Loucy (cell line): ENCODE results near the gene HNRNPUL2.
A peak's percentile ranks its signal among the peaks of the same experiment; 100 is the strongest.

Experiments used
- H2AFZ ChIP-seq: fragments of 200-600 bp; sonication (generic); 2 replicates; pipeline ENCODE4 v1.6.0; 2016; ENCODE audit warnings: antibody characterized with exemption, mild to moderate bottlenecking, low read length, moderate library complexity
- H3F3A ChIP-seq: fragments of 200-600 bp; 2 replicates; pipeline ENCODE4 v1.6.0; 2016; ENCODE audit warnings: antibody characterized with exemption, low read depth, mild to moderate bottlenecking
- H3K27me3 ChIP-seq: fragments of 200-600 bp; sonication (generic); 2 replicates; pipeline ENCODE4 v1.6.1; 2014; ENCODE audit warnings: low read length, mild to moderate bottlenecking; ENCODE audit not compliant: insufficient read depth, poor library complexity, severe bottlenecking
- H3K36me3 ChIP-seq: fragments of 200-600 bp; sonication (generic); 2 replicates; pipeline ENCODE4 v1.6.1; 2016; ENCODE audit warnings: low read length; ENCODE audit not compliant: insufficient read depth
- H3K4me1 ChIP-seq: fragments of 200-600 bp; sonication (generic); 2 replicates; pipeline ENCODE4 v1.5.1; 2014; ENCODE audit warnings: low read length, mild to moderate bottlenecking; ENCODE audit not compliant: insufficient read depth, poor library complexity, severe bottlenecking
- H3K4me2 ChIP-seq: fragments of 200-600 bp; sonication (generic); 2 replicates; pipeline ENCODE4 v1.6.0; 2014; ENCODE audit warnings: antibody characterized with exemption, low read length, low read depth, mild to moderate bottlenecking; ENCODE audit not compliant: poor library complexity, severe bottlenecking
- H3K4me3 ChIP-seq: fragments of 200-600 bp; sonication (generic); 2 replicates; pipeline ENCODE4 v1.5.1; 2014; ENCODE audit warnings: low read length, mild to moderate bottlenecking, mixed read lengths; ENCODE audit not compliant: poor library complexity, severe bottlenecking
- H3K79me2 ChIP-seq: fragments of 200-600 bp; sonication (generic); 2 replicates; pipeline ENCODE4 v1.6.1; 2014; ENCODE audit warnings: low read length; ENCODE audit not compliant: insufficient read depth
- H3K9ac ChIP-seq: fragments of 200-600 bp; sonication (generic); 2 replicates; pipeline ENCODE4 v1.6.0; 2014; ENCODE audit warnings: mild to moderate bottlenecking, low read depth, low read length, moderate library complexity; ENCODE audit not compliant: poor library complexity, severe bottlenecking
- H3K9me2 ChIP-seq: fragments of 200-600 bp; sonication (generic); replicated peaks from 2 replicates; pipeline ENCODE4 v1.6.1; 2016; ENCODE audit warnings: low read depth, low read length, mixed read lengths
- H3K9me3 ChIP-seq: fragments of 200-600 bp; sonication (generic); 2 replicates; pipeline ENCODE4 v1.6.1; 2014; ENCODE audit warnings: mild to moderate bottlenecking, antibody characterized with exemption, low read length, low read depth; ENCODE audit not compliant: insufficient read depth
- H4K20me1 ChIP-seq: fragments of 200-600 bp; sonication (generic); 2 replicates; pipeline ENCODE4 v1.6.0; 2014; ENCODE audit warnings: antibody characterized with exemption, low read length, mild to moderate bottlenecking; ENCODE audit not compliant: insufficient read depth, poor library complexity, severe bottlenecking
- CTCF ChIP-seq: fragments of 200-600 bp; sonication (generic); conservative IDR thresholded peaks from 2 replicates; pipeline ENCODE4 v1.5.1; 2014; ENCODE audit warnings: mild to moderate bottlenecking, antibody characterized with exemption, low read length
- EZH2phosphoT487 ChIP-seq: fragments of 200-600 bp; IDR thresholded peaks from 2 replicates; pipeline ENCODE4 v1.6.1; 2018; ENCODE audit warnings: antibody characterized with exemption, mild to moderate bottlenecking, moderate library complexity, borderline replicate concordance

The HNRNPUL2 gene

GRCh38 chr11:62678433-62678769 lies 48.9 kb downstream of the HNRNPUL2 start:
- TF ChIP-seq EZH2phosphoT487: no peak
- no peak for TF ChIP-seq CTCF
- Histone ChIP-seq H3K9me2 (no peaks in the 10 kb centered on the region), H3K4me2 (peak overlapping the region; percentile 85), H3F3A (no peaks in the 10 kb centered on the region), H4K20me1 (peaks cover 22% of the 10 kb centered on the region), H3K27me3 (no peaks in the 10 kb centered on the region), H3K79me2 (peaks cover 45% of the 10 kb centered on the region), H3K4me3 (peak overlapping the region; percentile 91), H3K4me1 (peaks cover 18% of the 10 kb centered on the region), H3K36me3 (no peaks in the 10 kb centered on the region; the same call in 1 of the 2 replicates), H3K9me3 (no peaks in the 10 kb centered on the region), H2AFZ (no peak overlapping the region), H3K9ac (peak overlapping the region; percentile 90)

- no peaks in the 10 kb centered on the region for H3F3A ChIP-seq
- no peaks in the 10 kb centered on the region for H3K9me3 ChIP-seq
- no peaks in the 10 kb centered on the region; the same call in 1 of the 2 replicates for H3K36me3 ChIP-seq
- peak overlapping the region; percentile 90 for H3K9ac ChIP-seq
- peaks cover 25% of the 10 kb centered on the region for H3K4me1 ChIP-seq
- peak overlapping the region; percentile 91 for H3K4me3 ChIP-seq
- peaks cover 29% of the 10 kb centered on the region for H4K20me1 ChIP-seq
- TF ChIP-seq CTCF: no peak
- no peak for TF ChIP-seq EZH2phosphoT487
- H3K79me2 ChIP-seq: peaks cover 52% of the 10 kb centered on the region
- H3K9me2 ChIP-seq: no peaks in the 10 kb centered on the region
- peak overlapping the region; percentile 85 for H3K4me2 ChIP-seq
- H3K27me3 ChIP-seq: no peaks in the 10 kb centered on the region
- no peak overlapping the region for H2AFZ ChIP-seq
These were observed 49.5 kb downstream of the HNRNPUL2 start for GRCh38 chr11:62677714-62678113.

- H3K79me2 ChIP-seq: peaks cover 57% of the 10 kb centered on the region
- no peaks in the 10 kb centered on the region; the same call in 1 of the 2 replicates for H3K36me3 ChIP-seq
- peak overlapping the region; percentile 90 for H3K9ac ChIP-seq
These were observed 50.1 kb downstream of the HNRNPUL2 start for GRCh38 chr11:62677156-62677555.

More at GRCh38 chr11:62677156-62677555, 50.1 kb downstream of the HNRNPUL2 start:
- H3K9me2 ChIP-seq: no peaks in the 10 kb centered on the region
- H3K9me3 ChIP-seq: no peaks in the 10 kb centered on the region
- TF ChIP-seq CTCF: no peak
- TF ChIP-seq EZH2phosphoT487: no peak
- peak overlapping the region; percentile 85 for H3K4me2 ChIP-seq
- H4K20me1 ChIP-seq: peaks cover 33% of the 10 kb centered on the region
- H3K27me3 ChIP-seq: no peaks in the 10 kb centered on the region
- no peaks in the 10 kb centered on the region for H3F3A ChIP-seq
- no peak overlapping the region for H2AFZ ChIP-seq
- peak overlapping the region; percentile 91 for H3K4me3 ChIP-seq
- H3K4me1 ChIP-seq: peaks cover 29% of the 10 kb centered on the region
